ENCODE data around the gene DSCAML1.

The DSCAML1 gene

DNA sequence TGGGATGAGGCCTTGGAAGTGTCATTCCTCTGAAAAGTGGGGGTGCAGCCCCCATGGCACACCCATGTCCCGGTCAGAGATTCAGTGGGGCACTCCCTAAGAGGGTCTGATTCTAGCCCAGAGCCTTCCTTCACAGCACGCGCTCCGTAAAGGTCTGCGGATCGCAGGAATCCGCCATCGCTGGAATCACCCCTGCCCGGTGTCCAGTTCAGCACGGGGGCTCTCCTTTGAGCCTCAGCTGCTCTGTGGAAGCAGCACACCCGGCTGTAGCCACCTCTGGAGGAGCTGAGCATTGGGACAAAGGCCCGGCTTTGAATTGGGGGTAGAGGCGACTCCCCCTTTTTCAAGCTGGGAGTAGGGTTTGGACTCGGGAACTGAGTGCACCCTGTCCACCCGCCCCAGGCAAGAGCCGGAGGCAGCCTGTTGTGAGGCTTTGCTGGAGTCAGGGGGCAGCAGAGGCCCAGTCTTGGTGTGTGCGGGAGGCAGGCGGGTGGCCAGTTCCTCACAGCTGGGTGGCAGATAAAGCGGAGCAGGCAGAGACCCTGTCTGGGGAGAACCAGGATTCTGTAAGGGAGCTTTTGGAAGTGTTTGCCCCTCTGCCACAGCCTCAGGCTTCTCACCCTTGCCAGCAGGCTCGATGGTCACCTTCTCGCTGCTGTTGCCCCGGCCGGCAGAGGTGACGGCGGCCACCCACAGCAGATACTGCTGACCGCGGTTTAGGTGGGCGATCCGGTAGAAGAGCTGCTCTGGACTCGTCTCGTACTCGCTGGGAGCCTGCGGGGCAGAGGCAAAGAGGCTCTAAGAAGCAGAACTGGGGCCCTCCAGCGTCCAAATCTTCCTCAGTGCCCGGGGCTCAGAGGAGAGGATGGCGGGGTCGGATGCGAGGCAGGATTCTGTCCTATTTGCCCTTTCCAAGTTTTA lies 353.5 kb downstream of the DSCAML1 start:
- DNase-seq (ENCODE audit: low spot score): no peak

DNA sequence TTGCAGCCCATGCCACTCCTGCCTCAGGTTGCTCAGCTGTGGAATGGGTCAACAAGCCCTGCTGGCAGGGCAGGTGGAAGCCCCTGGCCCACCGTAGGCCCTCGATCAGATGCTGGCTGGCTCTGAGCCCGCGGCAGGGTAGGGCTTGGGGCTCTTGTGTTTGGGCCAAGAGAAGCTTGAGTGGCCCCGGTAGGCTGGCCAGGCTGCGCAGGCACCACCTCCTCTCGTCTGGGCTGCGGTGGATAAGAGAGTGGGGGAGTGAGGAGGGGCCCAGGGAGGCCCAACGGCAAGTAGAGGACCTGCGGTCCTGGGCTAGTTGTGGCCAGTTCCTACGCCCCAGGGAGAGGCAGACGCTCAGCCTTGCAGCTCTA lies 354.2 kb downstream of the DSCAML1 start:
- no peak for DNase-seq (ENCODE audit: low spot score)

DNA sequence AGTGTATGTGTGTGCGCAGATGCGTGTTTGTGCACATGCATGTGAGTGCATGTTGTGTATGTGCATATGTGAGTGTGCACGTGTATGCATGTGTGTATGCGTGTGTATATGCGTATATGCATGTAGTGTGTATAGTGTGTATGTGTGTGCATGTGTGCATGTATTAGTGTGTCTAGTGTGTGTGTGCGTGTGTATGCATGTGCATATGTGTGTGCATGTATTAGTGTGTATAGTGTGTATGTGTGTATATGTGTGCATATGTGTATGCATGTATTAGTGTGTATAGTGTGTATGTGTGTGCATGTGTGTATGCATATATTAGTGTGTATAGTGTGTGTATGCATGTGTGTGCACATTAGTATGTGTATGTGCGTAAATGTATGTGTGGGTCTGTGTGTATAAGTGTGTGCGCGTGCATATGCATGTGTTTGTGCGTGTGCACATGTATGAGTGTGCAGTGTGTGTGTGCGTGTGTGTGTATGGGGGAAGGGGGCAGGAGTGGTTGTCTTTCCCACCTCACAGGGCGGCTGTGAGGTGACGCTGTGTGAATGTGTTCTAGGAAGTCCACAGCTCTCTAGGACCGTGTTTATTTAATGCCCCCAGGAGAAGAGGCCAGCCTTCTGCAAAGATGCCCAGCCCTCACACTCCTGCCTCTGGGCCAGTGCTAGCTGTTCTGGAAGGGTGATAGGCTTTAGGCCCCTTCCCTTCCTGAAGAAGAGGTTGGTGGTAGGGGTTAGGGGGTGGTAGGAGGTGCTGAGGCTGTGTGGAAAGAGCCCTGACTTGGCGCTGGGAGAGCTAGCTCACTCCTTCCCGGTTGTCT lies 354.8 kb downstream of the DSCAML1 start:
- no peak for DNase-seq (ENCODE audit: low spot score)

DNA sequence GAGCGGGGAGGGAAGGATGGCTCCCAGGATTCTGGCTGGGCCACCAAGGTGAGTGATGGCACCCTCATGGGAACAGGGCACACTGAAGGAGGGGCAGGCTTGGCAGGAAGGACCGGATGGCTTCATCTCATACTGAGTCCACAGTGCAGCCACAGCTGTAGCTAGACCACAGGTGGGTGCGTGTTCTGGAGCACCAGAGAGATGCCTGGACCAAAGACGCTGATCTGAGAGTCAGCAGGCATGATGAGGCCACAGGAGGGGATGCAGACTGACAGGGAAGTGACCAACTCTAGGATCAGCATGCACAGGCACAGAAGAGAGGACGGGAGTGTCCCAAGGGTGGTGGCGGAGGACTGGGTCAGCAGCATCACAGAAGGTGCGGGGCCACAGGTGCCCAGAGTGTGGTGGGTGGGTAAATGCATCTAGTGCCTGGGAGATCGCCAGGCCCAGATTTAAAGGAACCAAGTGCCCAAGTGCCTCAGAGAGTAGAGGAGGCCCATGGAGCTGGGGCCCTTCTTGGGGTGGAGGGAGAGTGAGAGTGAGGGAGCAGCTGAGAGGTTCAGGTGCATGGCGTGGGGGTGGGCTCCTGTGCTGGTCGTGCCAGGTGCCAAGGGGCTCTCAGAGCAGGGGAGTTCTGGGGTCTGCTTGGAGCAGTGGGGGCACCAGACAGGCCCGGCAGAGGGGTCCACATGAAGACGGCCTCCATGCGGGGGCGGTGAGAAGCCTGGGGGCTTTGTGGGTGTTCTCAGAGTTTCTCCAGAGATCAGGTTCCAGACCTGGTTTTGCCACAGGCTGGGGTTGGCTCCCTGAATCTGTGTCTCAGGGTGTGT lies 355.7 kb downstream of the DSCAML1 start:
- no peak for DNase-seq (ENCODE audit: low spot score)

DNA sequence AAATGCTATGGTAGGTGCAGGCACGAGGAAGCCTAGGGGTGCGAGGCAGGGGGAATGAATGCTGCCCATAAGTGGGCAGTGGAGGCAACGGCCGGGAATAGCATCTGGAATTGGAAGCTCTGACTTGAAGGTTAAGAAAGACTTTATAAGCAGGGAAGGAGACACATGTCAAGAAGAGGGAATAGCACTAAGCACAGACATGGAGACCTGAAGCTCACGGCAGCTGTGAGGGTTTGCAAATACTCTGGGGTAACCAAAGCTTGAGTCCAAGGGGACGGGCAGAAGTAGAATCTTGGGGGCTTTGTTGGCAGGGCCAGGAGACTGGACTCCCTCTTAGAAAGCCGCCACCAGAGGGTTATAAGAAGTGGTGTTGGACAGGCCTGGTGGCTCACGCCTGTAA lies 356.8 kb downstream of the DSCAML1 start:
- no peak for DNase-seq (ENCODE audit: low spot score)

DNA sequence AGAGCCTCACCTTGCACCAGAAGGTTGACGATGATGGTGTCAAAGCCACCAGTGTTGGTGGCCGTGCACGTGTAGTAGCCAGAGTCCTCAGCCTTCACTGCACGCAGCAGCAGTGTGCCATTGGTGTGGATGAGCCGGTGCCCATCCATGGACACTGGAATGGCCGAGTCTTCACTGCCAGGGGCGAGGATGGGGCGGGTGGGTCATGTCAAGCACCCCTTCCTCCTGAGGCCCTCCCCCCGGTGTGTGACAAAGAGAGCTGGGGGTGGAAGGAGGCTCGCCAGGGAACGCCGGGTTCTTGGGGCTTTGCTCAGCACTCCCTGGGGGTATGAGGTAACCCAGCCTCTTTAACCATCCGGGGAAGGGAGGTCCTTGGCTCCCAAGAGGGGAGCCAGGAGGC lies 357.8 kb downstream of the DSCAML1 start:
- no peak for DNase-seq (ENCODE audit: low spot score)

DNA sequence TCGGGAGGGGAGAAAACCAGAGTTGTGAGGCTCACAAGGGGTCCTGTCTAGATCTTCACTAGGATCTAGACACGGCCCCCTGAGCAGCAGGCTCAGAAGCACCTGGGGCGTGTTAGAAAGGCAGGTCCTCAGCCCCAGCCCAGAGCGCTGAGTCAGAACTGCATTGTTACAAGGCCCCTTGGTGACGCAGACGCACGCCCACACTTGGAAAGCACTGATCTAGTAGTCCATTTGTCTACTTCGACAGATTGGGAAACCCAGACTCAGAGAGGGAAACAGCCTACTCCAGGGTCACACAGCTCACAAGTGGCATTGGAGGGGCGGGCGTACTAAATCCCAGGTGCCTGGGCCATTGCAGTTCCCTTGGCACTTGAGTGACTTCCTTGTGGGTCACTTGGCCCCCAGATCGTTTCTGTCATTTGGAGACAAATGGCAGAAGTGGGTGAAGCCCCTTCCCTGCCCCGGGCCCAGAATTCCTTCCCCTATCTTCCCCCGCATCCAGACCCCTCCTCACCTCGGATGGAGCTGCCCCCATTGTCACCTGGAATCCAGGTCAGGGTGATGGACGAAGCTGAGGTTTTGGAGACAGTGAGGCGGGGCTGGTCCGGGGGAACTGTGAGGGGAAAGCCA lies 358.5 kb downstream of the DSCAML1 start:
- DNase-seq (ENCODE audit: low spot score): no peak

DNA sequence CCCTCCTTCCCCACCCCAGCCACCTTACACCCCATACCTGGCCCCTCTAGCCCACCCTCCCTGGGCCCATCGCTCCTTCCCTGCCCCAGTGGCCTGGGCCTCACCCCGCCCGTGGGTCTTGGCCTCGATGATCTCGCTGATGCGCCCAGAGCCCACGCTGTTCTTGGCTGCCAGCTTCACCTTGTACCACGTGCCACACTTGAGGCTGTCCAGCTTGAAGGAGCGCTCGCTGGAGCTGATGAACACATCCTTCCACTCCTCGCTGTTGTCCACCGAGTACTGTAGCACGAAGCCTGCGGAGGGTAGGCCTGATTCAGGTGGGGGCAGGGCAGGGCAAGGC lies 359.3 kb downstream of the DSCAML1 start:
- no peak for DNase-seq (ENCODE audit: low spot score)

DNA sequence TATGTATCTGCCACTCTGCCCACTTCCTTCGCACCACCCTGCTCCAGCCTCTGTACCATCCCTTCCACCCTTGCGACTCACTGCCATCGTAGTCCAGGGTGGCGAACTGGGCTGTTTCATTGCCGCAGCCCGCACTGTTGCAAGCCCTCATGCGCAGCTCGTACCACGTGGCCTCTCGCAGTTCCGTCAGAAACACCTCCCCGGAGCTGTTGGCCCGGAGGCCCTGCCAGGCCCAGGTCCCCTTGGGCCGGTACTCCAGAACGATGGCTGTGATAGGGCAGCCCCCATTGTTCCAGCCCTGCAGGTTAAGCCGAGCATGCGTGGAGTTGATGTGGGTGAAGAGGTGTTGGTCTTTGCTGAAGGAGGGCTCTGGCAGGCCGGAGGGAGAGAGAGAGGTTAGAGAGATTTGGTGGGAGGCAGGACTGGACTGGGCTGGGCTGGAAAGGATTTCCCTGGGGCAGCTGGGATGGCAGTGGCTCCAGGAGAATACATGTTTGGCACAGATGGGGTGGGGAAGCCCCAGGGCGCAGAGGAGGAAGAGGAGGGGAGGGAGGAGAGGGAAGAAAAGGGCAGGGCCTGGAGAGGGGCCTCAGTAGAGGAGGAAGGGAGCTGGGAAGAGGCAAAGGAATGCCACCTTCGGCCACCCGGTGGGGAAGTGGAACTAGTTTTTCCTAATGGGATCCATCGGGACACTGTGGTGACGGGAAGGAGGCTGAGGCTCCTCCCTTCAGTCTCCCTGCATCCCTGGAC lies 359.8 kb downstream of the DSCAML1 start:
- DNase-seq (ENCODE audit: low spot score): no peak

DNA sequence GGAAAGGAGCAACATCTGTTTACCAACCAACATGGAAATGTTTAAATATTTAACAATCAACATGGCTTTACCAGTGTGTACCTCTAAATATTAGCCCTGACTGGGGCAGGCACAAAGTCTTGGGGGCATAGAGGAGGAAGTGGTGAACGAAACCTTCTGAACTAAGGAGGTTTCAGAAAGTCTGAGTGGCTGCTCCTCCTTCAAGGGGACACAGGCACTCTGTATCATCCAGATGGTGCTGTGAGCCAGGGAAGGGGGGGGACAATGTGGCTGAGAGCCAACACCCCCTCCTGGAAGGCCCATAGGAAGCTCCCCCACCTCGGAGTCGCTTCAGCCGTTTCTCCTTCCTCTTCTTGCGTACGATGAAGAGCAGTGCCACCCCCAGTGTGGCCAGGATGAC lies 361.7 kb downstream of the DSCAML1 start:
- DNase-seq (ENCODE audit: low spot score): no peak

DNA sequence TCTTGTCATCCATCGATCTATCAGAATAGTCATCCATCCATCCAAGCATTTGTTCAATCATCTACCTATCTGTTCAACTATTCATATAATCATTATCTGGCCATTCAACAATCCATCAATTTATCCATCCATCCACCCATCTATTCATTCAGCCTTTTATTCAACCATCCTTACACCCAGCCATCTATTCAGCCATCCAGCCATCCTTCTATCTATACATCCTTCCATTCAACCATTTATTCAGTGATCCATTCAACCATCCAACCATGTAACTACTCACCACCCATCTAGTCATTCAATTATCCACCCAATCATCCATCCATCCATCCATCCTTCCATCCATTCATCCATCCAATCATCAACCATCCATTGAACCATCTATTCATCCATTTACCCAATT lies 362.5 kb downstream of the DSCAML1 start:
- DNase-seq (ENCODE audit: low spot score): no peak

DNA sequence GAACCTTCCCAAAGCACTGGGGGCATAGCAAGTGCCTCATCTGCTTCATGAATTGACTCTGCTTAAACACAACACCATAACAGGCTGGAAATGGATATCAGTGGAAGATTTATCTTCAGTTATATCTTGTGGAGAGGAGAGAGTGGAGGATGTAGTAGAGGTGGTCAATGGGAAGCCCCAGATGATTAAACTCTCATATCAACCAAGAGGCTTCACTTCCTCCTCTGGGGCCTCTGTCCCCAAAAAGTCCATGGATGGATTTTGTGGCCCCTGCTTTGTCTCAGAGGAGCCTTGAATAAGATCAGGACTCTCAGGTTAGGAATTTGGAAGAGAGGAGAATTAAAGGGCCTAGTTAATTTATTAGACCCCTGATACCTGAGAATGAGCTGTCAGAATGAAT lies 363.3 kb downstream of the DSCAML1 start:
- DNase-seq (ENCODE audit: low spot score): no peak

DNA sequence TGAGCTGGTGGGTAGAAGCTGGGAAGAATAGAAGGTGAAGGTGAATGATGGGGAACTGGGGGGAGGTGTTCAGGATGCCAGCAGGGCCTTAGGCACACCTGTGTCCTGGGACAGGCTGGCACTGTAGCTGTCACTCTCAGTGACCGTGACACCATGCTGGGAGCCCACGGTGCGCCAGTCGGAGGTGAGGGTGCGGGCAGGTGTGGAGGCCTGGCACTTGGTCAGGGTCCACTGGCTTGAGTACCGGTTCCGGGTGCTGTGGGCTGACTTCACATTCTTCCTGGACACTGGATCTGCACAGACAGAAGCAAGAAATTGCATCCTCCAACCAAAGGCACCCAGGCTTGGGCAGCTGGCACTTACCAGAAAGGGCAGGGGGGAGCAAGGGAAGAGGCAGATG lies 365.6 kb downstream of the DSCAML1 start:
- no peak for DNase-seq (ENCODE audit: low spot score)

DNA sequence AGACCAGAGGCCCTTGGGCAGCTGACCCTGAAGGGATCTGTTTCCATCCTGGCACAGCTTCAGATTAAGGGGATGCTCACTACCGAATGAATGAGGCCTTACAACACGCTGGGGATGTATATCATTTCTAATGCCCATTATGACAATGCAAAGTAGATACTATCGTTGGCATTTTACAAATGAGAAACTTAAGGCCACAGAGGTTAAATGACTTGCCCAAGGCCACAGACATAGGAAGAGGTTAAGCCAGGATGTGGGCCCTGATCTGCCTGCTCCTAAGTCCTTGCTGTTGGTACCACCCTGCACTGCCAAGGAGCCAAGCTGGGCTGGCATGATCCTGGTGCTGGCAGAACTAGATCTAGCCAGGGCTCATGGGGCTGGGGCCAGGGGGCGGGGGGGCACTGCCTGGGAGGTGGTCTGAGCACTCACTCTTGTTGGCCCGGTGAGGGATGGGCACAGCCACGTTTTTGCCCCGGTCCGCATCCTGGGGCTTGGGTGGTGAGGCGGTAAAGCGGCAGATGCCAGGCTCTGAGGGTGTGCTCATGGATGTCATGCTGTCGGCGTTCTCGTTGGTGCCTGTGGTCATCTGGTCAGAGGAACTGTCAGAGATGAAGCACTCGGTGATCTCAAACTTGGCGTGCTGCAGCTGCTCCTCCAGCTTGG lies 366.6 kb downstream of the DSCAML1 start:
- DNase-seq (ENCODE audit: low spot score): no peak

DNA sequence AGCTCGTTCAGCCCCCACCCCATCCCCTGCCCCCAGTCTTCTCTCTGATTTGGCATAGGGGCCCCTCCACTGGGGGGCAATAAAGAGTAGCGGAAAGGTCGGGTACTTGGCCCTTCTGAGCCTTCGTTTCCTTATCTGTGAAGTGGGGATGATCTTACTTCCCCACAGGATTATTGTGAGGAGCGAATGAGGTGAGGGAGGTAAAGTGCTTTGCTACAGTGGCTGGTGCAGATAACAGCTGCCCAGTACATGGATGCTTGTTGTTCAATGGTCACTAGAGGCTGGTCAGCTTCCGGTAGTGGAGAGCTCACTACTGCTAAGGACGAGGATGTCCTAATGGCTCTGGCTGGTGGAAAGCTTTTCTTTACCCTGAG lies 368.2 kb downstream of the DSCAML1 start:
- no peak for DNase-seq (ENCODE audit: low spot score)

DNA sequence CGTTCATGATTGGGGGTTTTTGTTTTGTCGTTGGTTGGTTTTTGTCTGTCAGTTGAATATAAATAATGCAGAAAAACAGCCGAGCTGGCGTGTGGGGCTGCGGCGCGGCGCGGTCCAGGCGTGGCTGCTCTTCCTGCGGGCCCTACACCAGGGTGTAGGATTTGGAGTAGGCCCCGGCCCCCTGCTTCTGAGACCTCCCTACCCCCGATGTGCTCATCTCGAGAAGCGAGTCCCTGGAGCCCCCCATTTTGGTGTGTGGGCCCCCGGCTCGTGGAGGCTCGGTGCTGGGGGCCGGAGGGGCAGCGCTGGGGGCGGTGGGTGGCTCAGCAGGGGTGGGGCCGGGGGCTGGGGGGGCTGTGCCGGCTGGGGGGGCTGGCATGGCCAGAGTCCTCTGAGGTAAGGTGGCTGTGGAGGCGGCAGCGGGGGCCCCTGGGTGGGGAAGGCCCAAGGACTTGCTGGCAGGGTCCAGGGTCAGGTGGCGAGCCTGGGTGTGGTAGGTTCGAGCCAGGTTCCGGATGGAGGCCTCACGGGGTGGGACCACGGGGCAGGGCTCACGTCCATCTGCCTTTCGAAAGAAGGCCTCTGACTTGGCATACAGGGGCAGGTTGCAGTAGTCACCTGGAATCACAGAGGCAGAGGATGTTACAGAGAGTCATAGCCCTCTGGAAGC lies 368.7 kb downstream of the DSCAML1 start:
- DNase-seq (ENCODE audit: low spot score): no peak

DNA sequence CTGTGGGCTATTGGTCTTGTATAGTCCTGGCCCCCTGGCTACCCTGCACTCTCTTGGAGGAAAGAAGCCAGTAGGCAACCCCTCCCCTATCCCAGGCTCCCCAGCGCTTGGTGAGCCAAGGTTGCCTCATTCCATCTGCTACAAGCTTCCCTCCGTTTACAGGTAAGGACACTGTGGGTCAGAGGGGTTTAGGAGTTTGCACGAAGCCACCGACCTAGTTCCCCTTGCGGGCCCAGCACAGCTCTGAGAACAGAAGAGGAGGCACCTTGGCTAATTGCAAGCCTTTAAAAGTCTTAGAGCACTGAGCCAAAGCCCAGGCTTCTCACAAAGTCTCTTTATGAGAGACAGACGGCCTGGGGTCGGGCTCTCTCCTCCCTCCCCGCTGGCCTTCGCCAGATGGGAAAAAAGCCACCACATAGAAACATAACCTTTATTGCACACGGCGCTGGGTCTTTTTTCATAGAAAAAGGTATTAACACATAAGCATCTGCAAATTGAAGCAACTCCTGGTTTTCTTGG lies 369.6 kb downstream of the DSCAML1 start:
- DNase-seq (ENCODE audit: low spot score): no peak

DNA sequence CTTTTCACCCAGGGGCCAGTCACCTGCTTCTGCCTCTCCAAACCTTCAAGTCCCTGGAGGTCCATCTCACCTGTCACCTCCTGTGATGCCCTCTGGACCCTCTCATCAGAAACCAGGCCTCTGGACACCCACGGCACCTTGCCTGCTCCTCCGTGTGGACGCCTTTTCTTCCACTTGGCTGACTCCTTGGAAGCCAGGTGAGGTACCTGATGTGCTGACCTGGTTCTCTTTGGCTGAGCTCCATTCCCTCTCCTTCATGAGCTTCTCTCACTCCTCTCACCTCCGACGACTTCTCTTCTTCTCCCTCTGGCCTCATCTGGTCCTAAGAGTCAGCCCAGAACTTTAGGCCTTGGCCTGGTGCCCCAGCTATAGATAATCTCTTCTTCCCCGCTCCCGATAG lies 370.1 kb downstream of the DSCAML1 start:
- no peak for DNase-seq (ENCODE audit: low spot score)

DNA sequence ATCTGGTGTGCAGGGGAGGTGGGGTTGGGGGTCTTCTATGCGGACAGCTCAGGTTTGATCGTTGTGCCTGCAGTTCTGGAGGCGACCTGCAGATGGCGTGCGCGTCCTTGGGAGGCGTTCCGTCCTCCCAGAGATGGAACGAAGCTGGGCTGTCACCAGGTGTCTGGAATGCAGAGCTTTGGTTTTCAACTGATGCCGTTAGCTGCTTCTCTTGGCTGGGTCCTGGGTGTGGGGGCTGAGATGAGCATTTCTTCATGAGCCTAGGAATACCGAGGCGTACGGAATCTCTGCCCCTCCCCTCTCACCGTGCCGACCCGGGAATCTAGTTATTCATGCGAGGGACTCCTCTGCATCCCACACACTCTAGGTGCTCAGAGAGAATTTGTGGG lies 370.7 kb downstream of the DSCAML1 start:
- DNase-seq (ENCODE audit: low spot score): peak; percentile 52

DNA sequence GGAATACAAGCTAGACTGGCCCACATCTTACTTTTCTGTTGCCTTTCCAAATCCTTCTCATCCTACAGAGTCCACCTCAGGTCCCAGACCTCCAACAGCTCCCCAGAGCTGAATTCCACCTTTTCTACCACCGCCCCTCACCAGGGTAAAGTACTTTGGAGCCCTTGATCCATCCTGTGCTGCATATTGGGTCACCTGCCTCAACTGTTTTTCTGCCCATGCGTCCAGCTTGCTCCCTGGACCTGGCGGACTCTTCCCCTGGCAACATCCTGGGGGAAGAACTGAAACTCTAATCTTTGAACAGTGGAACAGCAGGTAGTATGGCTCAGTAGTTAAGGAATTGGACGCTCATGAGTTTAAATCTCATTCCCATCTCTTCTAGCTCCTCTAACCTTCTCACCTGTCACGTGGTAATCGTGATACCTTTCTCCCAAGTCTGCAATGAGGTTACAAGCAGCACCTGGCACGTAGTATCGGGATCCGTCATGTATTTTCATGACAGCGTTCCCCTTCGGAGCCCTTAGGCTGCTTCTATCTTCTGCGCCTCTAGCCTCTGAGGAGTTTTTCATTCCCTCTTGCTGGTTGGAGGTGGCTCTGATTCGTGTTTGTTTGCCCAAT lies 371.2 kb downstream of the DSCAML1 start:
- DNase-seq (ENCODE audit: low spot score): no peak

Data from LoVo (cell line).